Renal cortex interstitium (tissue), 11 donors: ENCODE measurements around the gene MCUB. TPM values are rescaled to one million over a fixed set of nuclear protein-coding genes. Genes with fewer than 3 reads are reported as not detected.
"Not testable (repeated sequence)": the region's sequence is repeated elsewhere in the genome, so short reads cannot be mapped to it uniquely, and the experiment has no call there.

Source experiments
- DNase-seq, 11 donors: peaks; one replicate each; pipeline ENCODE4 v3.0.0-alpha.2; 2013; ENCODE audit warnings: low read depth in 9 of 11, low spot score in 4 of 11; ENCODE audit errors: extremely low read depth in 1 of 11
- polyA plus RNA-seq, 3 donors: library from polyadenylated mRNA; unstranded; fragments of 120-200 nt; gene quantifications; one replicate each; pipeline ENCODE4 v1.2.1, GENCODE V29; 2013; ENCODE audit not compliant: insufficient read length in 3 of 3

Gene MCUB
- polyA plus RNA-seq, 3 donors, result 9.1 to 10.9 (median 10.8) TPM

- no peak for DNase-seq
Observed at GRCh38 chr4:109571494-109571893, 11.4 kb downstream of the MCUB start.

- DNase-seq, result no peak
Observed at GRCh38 chr4:109572154-109572553, 12.1 kb downstream of the MCUB start.

DNA sequence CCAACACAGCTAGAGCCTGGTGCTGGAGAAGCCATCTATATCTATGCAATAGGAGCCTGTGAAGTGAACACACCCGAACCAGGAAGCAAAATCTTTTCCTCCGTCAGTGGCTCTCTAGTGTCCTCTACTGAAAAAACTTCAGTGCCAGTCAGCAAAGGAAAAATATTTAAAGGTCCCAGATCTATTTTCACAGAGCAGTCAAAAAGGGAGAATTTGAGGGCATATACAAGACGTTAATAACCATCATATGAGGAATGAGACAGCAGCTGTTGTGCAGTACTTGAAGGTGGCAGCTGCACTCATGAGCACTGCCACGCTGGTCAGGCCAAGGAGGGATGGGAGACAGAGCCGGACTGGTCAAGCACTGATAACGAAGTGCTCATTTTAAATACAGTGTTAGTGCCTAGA, 14.4 kb downstream of the MCUB start:
- no peak for DNase-seq

GRCh38 chr4:109574931-109575804, 15.1 kb downstream of the MCUB start:
- no peak for DNase-seq

- DNase-seq, result peak in 1 of 11 donors; percentile 31
Observed at GRCh38 chr4:109576462-109576861, 16.4 kb downstream of the MCUB start.

DNA sequence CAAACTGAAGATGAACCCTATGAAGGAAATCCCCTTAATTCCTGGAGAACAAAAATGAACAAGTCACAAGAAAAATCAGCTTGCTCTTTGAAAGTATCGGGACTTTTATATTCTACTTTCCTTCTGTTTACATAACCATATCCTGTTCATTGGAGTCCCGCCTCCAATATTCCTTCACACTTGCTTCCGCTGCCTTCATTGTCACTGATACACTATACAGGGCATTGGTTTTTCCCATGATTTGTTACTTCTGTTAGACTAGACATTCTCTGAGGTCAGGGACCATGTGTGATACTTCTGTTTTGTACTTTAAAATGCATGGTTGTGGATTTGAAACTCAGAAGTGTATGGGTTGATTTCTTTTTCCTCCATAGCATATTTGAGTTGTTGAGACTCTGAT, 18.8 kb downstream of the MCUB start:
- no peak for DNase-seq

GRCh38 chr4:109579997-109580396, 20.0 kb downstream of the MCUB start:
- DNase-seq, result not testable (repeated sequence)

DNA sequence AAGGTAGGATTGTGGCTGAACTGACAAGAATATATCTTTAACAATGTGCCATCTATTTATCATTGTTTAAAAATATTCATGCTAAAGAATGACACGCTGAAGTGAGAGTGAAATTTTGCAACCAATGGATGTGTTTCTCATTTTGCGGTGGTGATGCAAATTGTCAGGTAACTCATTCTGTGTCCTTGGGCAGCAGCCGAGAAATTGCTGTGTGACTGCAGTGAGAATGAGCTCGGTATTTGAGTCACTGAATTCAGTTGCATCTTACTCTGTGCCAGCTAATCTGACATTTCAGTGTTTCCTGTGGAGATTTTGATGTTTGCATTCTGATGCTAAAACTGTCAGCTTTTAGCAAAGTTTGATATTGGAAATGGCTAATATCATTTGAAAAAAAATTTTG, 28.1 kb downstream of the MCUB start:
- DNase-seq, result no peak

DNA sequence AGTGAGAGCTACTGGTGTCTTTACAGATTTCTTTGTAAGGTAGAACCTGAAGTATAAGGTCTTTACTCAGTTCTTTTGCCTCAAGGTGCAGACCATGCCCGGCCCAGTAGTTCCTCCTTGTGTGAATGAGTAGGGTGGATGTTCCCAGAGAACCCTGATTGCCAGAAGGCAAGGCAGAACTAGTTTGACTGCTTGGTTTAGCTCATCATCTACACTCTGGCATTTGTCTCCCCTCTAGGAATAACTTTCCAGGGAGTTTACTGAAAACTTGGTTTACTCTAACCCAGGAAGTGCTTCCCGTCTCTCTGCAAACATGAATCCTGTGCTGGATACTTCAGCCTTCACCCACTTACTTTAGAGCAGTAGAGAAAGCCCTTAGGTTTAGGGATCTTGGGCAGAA, 29.1 kb downstream of the MCUB start:
- no peak for DNase-seq

DNA sequence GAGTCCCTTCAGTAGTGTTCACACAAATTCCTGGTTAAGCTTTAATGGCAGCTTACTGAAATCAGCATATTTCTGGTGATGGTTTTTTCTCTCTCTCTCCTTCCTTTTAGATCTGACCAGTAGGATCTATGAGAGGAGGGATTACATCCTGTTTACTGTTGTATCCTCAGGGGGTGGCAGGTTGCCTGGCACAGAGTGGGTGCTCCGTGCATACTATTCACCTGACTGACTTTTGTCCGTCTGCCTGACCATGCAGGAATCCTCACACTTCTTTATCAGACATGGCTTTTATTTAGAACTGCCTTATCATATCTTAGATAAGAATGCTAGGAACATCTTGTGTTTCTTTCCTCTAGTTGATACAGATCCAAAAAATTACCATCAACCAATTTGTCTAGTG, 29.6 kb downstream of the MCUB start:
- DNase-seq, result no peak

GRCh38 chr4:109590905-109591304, 30.9 kb downstream of the MCUB start:
- no peak for DNase-seq

GRCh38 chr4:109592367-109592766, 32.3 kb downstream of the MCUB start:
- peak in 1 of 11 donors; percentile 14 for DNase-seq

DNA sequence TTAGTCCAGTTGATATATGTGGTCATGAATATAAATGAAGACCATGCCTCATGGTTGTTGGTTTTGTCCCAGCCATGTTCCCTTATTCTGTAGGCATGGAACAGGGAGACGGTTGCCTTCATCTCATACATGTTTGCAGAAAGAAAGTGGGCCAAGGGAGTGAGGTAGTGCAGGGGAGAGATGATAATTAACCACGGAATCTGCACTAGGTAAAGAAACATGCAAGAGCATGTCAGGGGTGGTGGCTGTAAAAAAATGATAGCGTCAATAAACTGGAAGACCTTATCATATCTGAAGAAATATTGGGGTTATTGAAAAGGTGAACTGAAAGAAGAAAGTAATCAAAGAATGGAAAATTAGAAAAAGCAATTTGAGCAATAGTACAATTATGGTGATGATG, 35.1 kb downstream of the MCUB start:
- not testable (repeated sequence) for DNase-seq

DNA sequence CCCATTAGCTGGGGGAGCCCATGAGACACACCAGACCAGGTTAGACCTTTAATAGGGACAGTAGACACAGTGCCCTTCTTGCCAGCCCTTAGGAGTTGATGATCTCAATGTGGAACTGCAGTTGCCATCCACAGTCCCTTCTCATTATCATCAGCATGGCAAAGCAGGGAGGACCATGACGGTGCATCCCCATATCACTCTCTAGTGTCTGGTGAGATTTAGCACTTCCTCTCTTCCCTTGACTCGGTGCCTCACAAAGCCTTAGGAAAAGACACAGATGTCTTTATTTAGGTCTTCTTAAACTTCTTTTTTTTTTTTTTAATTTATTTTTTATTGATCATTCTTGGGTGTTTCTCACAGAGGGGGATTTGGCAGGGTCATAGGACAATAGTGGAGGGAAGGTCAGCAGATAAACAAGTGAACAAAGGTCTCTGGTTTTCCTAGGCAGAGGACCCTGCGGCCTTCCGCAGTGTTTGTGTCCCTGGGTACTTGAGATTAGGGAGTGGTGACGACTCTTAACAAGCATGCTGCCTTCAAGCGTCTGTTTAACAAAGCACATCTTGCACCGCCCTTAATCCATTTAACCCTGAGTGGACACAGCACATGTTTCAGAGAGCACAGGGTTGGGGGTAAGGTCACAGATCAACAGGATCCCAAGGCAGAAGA, 36.5 kb downstream of the MCUB start:
- not testable (repeated sequence) for DNase-seq

GRCh38 chr4:109599046-109599652, 39.1 kb downstream of the MCUB start:
- no peak for DNase-seq

DNA sequence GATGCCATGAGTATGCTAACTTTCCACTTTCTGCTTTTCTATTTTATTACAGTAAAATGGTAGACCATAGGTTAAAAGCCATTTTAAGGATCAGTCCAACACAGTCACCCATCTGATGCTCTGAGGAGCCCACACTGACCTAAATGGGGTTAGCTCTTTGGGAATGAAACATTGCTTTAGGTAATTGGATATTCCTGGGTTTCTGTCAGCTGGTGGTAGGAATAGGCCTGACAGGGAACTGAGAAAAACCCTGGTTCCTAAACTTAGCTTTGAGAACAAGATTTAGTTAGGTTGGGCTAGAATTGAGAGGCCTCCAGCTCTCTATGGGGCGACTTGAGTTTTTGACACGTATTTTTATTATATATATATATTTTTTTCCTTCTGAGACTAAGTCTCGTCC, 40.4 kb downstream of the MCUB start:
- no peak for DNase-seq

- DNase-seq, result no peak
Observed at GRCh38 chr4:109601336-109601735, 41.3 kb downstream of the MCUB start.

DNA sequence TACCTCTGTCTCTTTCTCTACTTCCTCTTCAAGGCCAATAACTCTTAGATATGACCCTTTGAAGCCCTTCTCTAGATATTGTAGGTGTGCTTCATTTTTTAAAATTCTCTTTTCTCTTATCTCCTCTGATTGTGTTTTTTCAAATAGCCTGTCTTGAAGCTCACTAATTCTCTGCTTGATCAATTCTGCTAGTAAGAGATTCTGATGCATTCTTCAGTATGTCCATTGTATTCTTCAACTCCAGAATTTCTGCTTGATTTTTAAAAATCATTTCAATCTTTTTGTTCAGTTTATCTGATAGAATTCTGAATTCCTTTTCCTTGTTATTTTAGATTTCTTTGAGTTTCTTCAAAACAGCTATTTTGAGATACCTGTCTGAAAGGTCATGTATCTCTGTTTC, 47.9 kb downstream of the MCUB start:
- no peak for DNase-seq

GRCh38 chr4:109608879-109609278, 48.8 kb downstream of the MCUB start:
- DNase-seq, result no peak

DNA sequence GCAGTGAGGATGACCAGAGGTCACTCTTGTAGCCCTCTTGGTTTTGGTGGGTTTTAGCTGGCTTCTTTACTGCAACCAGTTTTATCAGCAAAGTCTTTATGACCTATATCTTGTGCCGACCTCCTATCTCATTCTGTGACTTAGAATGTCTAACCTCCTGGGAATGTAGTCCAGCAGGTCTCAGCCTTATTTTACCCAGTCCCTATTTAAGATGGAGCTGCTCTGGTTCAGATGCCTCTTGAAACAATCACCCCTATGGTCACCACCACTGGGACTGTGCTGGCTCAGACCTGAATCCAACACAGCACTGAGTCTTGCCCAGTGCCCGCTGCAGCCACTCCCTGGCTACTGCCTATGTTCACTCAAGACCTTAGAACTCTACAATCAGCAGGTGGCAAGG, 49.4 kb downstream of the MCUB start:
- DNase-seq, result no peak
